Measurements from ENCODE around the gene TMEM86B.

The TMEM86B gene

DNA sequence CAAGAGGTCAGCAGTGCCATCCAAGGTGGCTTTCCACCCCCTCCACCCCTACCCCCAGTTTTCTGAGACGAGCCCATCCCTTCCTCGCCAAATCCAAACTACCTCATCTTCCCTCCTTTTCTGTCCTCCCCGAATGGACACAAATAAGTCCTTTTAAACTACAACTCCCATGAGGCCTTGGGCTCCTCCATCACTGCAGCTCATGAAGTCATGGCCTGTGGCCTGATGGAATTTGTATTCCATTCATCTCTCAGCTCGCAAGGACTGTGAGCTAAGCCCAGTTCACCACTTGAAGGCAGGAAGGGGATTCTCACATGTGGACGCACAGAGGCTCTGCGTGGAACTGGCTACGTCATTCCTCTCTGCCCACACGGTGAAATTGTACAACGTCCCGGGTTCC is 31.8 kb downstream of the TMEM86B start:
- Histone ChIP-seq H3F3A (ENCODE audit: insufficient read depth, low read length) (no peaks in the 10 kb centered on the region), H3K27ac (ENCODE audit: low read depth, low read length, poor library complexity, severe bottlenecking) (no peak overlapping the region), H3K9ac (ENCODE audit: low read length) (no peak overlapping the region), H4K20me1 (ENCODE audit: insufficient read depth, low read length) (no peaks in the 10 kb centered on the region), H3K4me1 (ENCODE audit: insufficient read depth, low read length, severe bottlenecking) (no peaks in the 10 kb centered on the region), H3K9me2 (ENCODE audit: low read depth, low read length) (no peaks in the 10 kb centered on the region), H2AFZ (ENCODE audit: low read length) (no peak overlapping the region), H3K79me2 (ENCODE audit: insufficient read depth, low read length) (no peaks in the 10 kb centered on the region), H3K4me2 (ENCODE audit: low read length) (no peak overlapping the region), H3K4me3 (ENCODE audit: low read depth, low read length, poor library complexity, severe bottlenecking) (no peak overlapping the region), H3K36me3 (ENCODE audit: insufficient read depth, low read length) (no peaks in the 10 kb centered on the region), H3K9me3 (ENCODE audit: low read length) (no peaks in the 10 kb centered on the region), H3K27me3 (ENCODE audit: insufficient read depth, low read length) (peaks cover 7% of the 10 kb centered on the region; the same call in 1 of the 2 replicates)
- TF ChIP-seq, protein P1, sequence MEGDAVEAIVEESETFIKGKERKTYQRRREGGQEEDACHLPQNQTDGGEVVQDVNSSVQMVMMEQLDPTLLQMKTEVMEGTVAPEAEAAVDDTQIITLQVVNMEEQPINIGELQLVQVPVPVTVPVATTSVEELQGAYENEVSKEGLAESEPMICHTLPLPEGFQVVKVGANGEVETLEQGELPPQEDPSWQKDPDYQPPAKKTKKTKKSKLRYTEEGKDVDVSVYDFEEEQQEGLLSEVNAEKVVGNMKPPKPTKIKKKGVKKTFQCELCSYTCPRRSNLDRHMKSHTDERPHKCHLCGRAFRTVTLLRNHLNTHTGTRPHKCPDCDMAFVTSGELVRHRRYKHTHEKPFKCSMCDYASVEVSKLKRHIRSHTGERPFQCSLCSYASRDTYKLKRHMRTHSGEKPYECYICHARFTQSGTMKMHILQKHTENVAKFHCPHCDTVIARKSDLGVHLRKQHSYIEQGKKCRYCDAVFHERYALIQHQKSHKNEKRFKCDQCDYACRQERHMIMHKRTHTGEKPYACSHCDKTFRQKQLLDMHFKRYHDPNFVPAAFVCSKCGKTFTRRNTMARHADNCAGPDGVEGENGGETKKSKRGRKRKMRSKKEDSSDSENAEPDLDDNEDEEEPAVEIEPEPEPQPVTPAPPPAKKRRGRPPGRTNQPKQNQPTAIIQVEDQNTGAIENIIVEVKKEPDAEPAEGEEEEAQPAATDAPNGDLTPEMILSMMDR (IDR thresholded peaks at IDR 0.05; ENCODE audit: low read length), result no peak

DNA sequence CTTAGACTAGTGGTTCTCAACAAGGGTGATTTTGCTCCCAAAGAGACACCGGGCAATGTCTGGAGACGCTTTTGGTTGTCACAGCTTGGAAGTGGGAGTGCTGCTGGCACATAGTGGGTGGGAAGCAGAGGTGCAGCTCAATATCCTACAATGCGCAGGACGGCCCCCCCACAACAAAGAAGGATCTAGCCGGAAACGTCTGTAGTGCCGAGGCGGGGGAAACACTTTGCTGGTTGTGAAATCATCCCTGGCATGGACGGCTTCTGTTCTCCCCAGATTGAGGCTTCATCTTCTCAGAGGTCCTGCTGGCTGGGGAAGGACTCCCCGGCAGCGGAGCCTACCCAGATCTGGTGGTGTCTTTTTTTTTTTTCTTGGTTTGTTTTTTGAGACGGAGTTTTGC is 35.1 kb downstream of the TMEM86B start:
- no peaks in the 10 kb centered on the region for H3K36me3 ChIP-seq (ENCODE audit: insufficient read depth, low read length)
- no peak overlapping the region for H3K4me2 ChIP-seq (ENCODE audit: low read length)
- H3K4me3 ChIP-seq (ENCODE audit: low read depth, low read length, poor library complexity, severe bottlenecking), result no peak overlapping the region
- no peaks in the 10 kb centered on the region for H3K79me2 ChIP-seq (ENCODE audit: insufficient read depth, low read length)
- no peak overlapping the region for H3K9ac ChIP-seq (ENCODE audit: low read length)
- H3K27me3 ChIP-seq (ENCODE audit: insufficient read depth, low read length), result peaks cover under 1% of the 10 kb centered on the region; the same call in 1 of the 2 replicates
- H2AFZ ChIP-seq (ENCODE audit: low read length), result no peak overlapping the region
- H3K27ac ChIP-seq (ENCODE audit: low read depth, low read length, poor library complexity, severe bottlenecking), result no peak overlapping the region
- TF ChIP-seq EZH2 (IDR thresholded peaks at IDR 0.05; ENCODE audit: borderline replicate concordance, low read length), result no peak
- TF ChIP-seq, protein P1 (IDR thresholded peaks at IDR 0.05; ENCODE audit: low read length), result no peak
- H3K9me2 ChIP-seq (ENCODE audit: low read depth, low read length), result no peaks in the 10 kb centered on the region
- no peaks in the 10 kb centered on the region for H3F3A ChIP-seq (ENCODE audit: insufficient read depth, low read length)
- H4K20me1 ChIP-seq (ENCODE audit: insufficient read depth, low read length), result no peaks in the 10 kb centered on the region
- no peaks in the 10 kb centered on the region for H3K9me3 ChIP-seq (ENCODE audit: low read length)
- H3K4me1 ChIP-seq (ENCODE audit: insufficient read depth, low read length, severe bottlenecking), result no peaks in the 10 kb centered on the region

DNA sequence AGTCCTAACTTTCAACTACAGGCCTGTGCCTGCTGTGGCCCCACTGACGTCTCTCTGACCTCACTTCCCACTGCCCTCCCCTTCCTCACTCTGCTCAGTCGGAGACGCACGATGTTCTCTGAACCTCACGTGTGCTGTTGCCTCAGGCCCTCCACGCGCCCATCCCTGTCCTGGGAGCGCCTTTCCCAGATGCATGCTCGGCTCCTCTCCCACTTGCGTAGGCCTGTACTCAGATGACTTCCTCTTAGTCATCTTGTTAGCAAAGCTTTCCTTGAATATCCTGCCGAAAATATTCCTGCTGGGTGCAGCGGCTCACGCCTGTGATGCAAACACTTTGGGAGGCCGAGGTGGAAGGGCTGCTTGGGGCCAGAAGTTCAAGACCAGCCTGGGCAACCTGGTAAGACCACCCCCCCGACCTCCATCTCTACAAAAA is 39.1 kb downstream of the TMEM86B start:
- H3K4me2 ChIP-seq (ENCODE audit: low read length), result no peak overlapping the region
- no peaks in the 10 kb centered on the region for H3K36me3 ChIP-seq (ENCODE audit: insufficient read depth, low read length)
- no peaks in the 10 kb centered on the region; the same call in 1 of the 2 replicates for H3K27me3 ChIP-seq (ENCODE audit: insufficient read depth, low read length)
- H3K4me3 ChIP-seq (ENCODE audit: low read depth, low read length, poor library complexity, severe bottlenecking), result no peak overlapping the region
- H3K4me1 ChIP-seq (ENCODE audit: insufficient read depth, low read length, severe bottlenecking), result no peaks in the 10 kb centered on the region
- H4K20me1 ChIP-seq (ENCODE audit: insufficient read depth, low read length), result no peaks in the 10 kb centered on the region
- TF ChIP-seq EZH2 (IDR thresholded peaks at IDR 0.05; ENCODE audit: borderline replicate concordance, low read length), result no peak
- TF ChIP-seq, protein P1 (IDR thresholded peaks at IDR 0.05; ENCODE audit: low read length), result no peak
- H3K79me2 ChIP-seq (ENCODE audit: insufficient read depth, low read length), result no peaks in the 10 kb centered on the region
- H3K9ac ChIP-seq (ENCODE audit: low read length), result no peak overlapping the region
- no peak overlapping the region for H2AFZ ChIP-seq (ENCODE audit: low read length)
- H3K9me2 ChIP-seq (ENCODE audit: low read depth, low read length), result no peaks in the 10 kb centered on the region
- no peaks in the 10 kb centered on the region for H3F3A ChIP-seq (ENCODE audit: insufficient read depth, low read length)
- H3K27ac ChIP-seq (ENCODE audit: low read depth, low read length, poor library complexity, severe bottlenecking), result no peak overlapping the region
- H3K9me3 ChIP-seq (ENCODE audit: low read length), result no peaks in the 10 kb centered on the region
